ENCODE results near the gene TTL. TPM values are rescaled to one million over a fixed set of nuclear protein-coding genes. Genes with fewer than 3 reads are reported as not detected.

Gene TTL
- total RNA-seq, 2 donors from 2014 or later, result 61.1 to 89.6 TPM

DNA sequence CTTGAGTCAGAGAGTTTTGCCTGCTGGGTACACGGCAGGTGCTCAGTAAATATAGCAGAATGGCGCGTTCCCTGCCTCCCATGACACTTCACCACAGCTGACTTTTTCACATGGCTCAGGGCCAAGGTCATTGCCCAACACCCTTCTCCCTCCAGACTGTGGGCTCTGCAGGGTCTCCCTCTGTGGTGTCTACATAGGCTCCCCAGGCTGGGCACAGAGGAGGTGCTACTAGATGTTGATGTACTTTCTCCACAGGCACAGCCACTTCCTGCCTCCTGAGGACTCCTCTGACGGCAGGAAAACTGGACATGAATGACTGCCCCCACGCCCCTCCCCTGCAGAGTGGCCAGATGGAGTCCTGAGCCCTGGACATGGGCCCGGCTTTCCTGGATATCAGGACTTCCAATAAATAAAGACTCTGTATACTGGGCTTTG, 106.7 kb downstream of the TTL start:
- Histone ChIP-seq H3K9me3 (ENCODE audit: control insufficient read depth, low read length) (no peaks in the 10 kb centered on the region), H3K9ac (ENCODE audit: extremely low read depth, low read length, poor library complexity, severe bottlenecking) (no peak overlapping the region), H3K27me3 (ENCODE audit: control insufficient read depth, insufficient read depth, low read length, poor library complexity, severe bottlenecking) (no peaks in the 10 kb centered on the region), H3K4me1 (ENCODE audit: control insufficient read depth, insufficient read depth, low read length) (no peaks in the 10 kb centered on the region), H3K27ac (ENCODE audit: low read depth, low read length) (no peak overlapping the region), H3K36me3 (ENCODE audit: control insufficient read depth, insufficient read depth, low read length) (peaks cover 23% of the 10 kb centered on the region), H3K4me3 (ENCODE audit: low read length) (no peak overlapping the region)
- peaks cover 13% of the 10 kb centered on the region for H3K4me1 Mint-ChIP-seq
- no peak overlapping the region for H3K27ac Mint-ChIP-seq
- no peaks in the 10 kb centered on the region for H3K27me3 Mint-ChIP-seq (ENCODE audit: insufficient read depth)
- no peak for DNase-seq
- no peaks in the 10 kb centered on the region for H3K9me3 Mint-ChIP-seq
- TF ChIP-seq, protein P1, sequence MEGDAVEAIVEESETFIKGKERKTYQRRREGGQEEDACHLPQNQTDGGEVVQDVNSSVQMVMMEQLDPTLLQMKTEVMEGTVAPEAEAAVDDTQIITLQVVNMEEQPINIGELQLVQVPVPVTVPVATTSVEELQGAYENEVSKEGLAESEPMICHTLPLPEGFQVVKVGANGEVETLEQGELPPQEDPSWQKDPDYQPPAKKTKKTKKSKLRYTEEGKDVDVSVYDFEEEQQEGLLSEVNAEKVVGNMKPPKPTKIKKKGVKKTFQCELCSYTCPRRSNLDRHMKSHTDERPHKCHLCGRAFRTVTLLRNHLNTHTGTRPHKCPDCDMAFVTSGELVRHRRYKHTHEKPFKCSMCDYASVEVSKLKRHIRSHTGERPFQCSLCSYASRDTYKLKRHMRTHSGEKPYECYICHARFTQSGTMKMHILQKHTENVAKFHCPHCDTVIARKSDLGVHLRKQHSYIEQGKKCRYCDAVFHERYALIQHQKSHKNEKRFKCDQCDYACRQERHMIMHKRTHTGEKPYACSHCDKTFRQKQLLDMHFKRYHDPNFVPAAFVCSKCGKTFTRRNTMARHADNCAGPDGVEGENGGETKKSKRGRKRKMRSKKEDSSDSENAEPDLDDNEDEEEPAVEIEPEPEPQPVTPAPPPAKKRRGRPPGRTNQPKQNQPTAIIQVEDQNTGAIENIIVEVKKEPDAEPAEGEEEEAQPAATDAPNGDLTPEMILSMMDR (conservative IDR thresholded peaks at IDR 0.05), result no peak
- WGBS, 2 experiments (ENCODE audit: insufficient coverage in 1 of 2, insufficient read length in 1 of 2), result 66 to 73% methylated on average over 6 of the region's 6 CpGs
- H3K4me3 Mint-ChIP-seq, result no peak overlapping the region
- peaks cover 32% of the 10 kb centered on the region for H3K36me3 Mint-ChIP-seq (ENCODE audit: low read depth)

Other genes with a start within 250 kb of the TTL start
- gene ZC3H8, start 227.1 kb upstream of the TTL start, total RNA-seq, result 10 to 100 TPM in 1 of 2 donors, 1 to 10 TPM in 1; 8.3 to 10.6 TPM
- 10 to 100 TPM in 1 of 2 donors, 1 to 10 TPM in 1; 8.0 to 21.5 TPM for gene ZC3H6, start 206.6 kb upstream of the TTL start, total RNA-seq
- 10 to 100 TPM; 17.1 to 42.7 TPM for gene RGPD8, start 48.5 kb upstream of the TTL start, total RNA-seq
- gene POLR1B, start 60.3 kb downstream of the TTL start, total RNA-seq, result 10 to 100 TPM; 25.6 to 31.9 TPM
- gene CHCHD5, start 102.5 kb downstream of the TTL start, total RNA-seq, result 10 to 100 TPM; 39.1 to 48.2 TPM
- 10 to 100 TPM; 67.3 to 86.7 TPM for gene SLC20A1, start 163.8 kb downstream of the TTL start, total RNA-seq
- gene NT5DC4, start 238.9 kb downstream of the TTL start, total RNA-seq, result not detected

All from endodermal cell (in vitro differentiated cells).